Progenitor cell of endocrine pancreas (in vitro differentiated cells): Measurements from ENCODE around the gene ASCC3. TPM values are rescaled to one million over a fixed set of nuclear protein-coding genes. Genes with fewer than 3 reads are reported as not detected.
A peak's percentile ranks its signal among the peaks of the same experiment; 100 is the strongest.
"Not testable (repeated sequence)": the region's sequence is repeated elsewhere in the genome, so short reads cannot be mapped to it uniquely, and the experiment has no call there.

ENCODE experiments used
- DNase-seq: peaks from one replicate; pipeline ENCODE4 v3.0.0; 2021; ENCODE audit warnings: low spot score; ENCODE audit not compliant: unreplicated experiment
- H3K27ac Mint-ChIP-seq: 2 replicates; pipeline ENCODE4 v1.8.0; 2021; ENCODE audit warnings: mild to moderate bottlenecking, moderate library complexity, mixed read lengths
- H3K27me3 Mint-ChIP-seq: 2 replicates; pipeline ENCODE4 v1.8.0; 2021; ENCODE audit warnings: mixed read lengths
- H3K36me3 Mint-ChIP-seq: 2 replicates; pipeline ENCODE4 v1.8.0; 2022; ENCODE audit warnings: mixed read lengths; ENCODE audit not compliant: insufficient read depth
- H3K4me1 Mint-ChIP-seq: 2 replicates; pipeline ENCODE4 v1.8.0; 2021; ENCODE audit warnings: low read depth, mixed read lengths
- H3K4me3 Mint-ChIP-seq: 2 replicates; pipeline ENCODE4 v1.8.0; 2021; ENCODE audit warnings: low read depth, mild to moderate bottlenecking, moderate library complexity, mixed read lengths
- H3K9me3 Mint-ChIP-seq: 2 replicates; pipeline ENCODE4 v1.8.0; 2021; ENCODE audit warnings: low read depth, mixed read lengths
- CTCF ChIP-seq: fragments of 200-600 bp; sonication (generic); IDR thresholded peaks from one replicate; pipeline ENCODE4 v1.5.0; 2021; ENCODE audit warnings: antibody characterized with exemption, mild to moderate bottlenecking; ENCODE audit not compliant: unreplicated experiment
- total RNA-seq: library from RNA; stranded (reverse); gene quantifications from 2 replicates; pipeline ENCODE4 v1.2.1, GENCODE V29; 2021

The ASCC3 gene
- total RNA-seq, 1 donor from 2014 or later = 36.6 TPM

DNA sequence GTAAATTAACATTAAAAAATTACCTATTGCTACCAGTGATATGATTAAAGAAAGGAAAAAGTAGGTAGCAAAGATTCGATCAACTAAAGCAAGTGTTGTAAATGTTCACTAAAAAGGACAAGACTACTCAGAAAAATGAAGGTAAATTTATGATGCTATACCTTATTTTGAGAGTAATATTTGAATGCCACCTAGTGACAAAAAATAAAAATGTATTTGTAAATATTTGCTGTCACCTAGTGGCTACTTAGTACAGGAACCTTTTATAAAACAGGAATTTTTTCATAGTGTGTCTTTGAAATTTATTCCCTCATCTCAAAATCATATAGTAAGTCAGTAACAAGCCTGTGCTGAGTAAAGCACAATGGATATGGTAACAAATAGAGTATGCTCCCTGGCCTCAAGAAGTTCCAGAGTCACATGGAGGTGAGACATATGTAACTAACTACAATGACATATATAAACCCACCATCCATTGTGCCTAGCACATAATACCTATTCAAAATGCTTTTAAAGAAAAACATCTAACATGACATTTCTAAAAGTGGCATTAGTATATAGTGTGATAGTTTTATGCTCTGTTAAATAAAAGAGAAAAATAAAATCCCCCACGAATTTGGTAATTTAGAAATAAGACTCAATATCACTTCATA, 223.3 kb downstream of the ASCC3 start:
- peak; percentile 63 for TF ChIP-seq CTCF
- Mint-ChIP-seq H3K36me3 (no peaks in the 10 kb centered on the region), H3K9me3 (no peaks in the 10 kb centered on the region), H3K27me3 (no peaks in the 10 kb centered on the region), H3K27ac (no peak overlapping the region), H3K4me3 (no peak overlapping the region), H3K4me1 (no peaks in the 10 kb centered on the region)
- DNase-seq = no peak

DNA sequence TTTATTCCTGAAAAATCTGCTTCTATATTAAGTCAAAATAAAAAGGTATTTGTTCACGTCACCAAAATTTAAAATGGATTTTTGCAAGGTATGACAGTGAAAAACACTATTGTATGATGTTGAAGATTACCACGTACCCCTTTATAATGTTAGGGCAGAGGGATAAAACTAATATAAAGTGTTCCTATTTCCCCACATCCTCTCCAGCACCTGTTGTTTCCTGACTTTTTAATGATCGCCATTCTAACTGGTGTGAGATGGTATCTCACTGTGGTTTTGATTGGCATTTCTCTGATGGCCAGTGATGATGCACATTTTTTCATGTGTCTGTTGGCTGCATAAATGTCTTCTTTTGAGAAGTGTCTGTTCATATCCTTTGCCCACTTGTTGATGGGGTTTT, 240.0 kb downstream of the ASCC3 start:
- peaks cover 35% of the 10 kb centered on the region for H3K36me3 Mint-ChIP-seq
- not testable (repeated sequence) for H3K9me3 Mint-ChIP-seq, H3K27ac Mint-ChIP-seq, DNase-seq, H3K4me3 Mint-ChIP-seq, H3K4me1 Mint-ChIP-seq, H3K27me3 Mint-ChIP-seq

DNA sequence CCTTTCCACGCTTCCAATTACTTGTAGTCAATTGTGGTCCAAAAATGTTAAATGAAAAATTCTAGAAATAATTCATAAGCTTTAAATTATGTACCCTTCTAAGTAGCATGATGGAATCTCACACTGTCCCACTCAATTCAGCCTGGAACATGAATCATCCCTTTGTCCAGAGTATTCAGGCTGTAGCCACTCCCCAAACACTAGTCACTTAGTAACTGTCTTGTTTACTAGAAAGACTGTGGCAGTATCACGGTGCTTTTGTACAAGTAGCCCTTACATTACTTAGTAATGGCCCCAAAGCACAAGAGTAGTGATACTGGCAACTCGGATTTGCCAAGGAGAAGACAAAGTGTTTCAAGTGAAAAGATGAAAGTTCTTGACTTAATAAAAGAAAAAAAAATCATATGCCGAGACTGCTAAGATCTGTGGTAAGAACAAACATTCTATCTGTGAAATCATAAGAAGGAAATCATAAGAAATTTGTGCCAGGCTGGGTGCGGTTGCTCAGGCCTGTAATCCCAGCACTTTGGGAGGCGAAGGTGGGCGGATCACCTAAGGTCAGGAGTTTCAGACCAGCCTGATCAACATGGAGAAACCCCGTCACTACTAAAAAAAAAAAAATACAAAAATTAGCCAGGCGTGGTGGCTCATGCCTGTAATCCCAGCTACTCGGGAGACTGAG, 247.9 kb downstream of the ASCC3 start:
- Mint-ChIP-seq H3K4me3 (no peak overlapping the region), H3K9me3 (peaks cover 4% of the 10 kb centered on the region), H3K4me1 (no peaks in the 10 kb centered on the region), H3K27me3 (no peaks in the 10 kb centered on the region), H3K36me3 (peaks cover 18% of the 10 kb centered on the region), H3K27ac (no peak overlapping the region)
- no peak for TF ChIP-seq CTCF
- no peak for DNase-seq

GRCh38 chr6:100630536-100630935, 250.6 kb downstream of the ASCC3 start:
- H3K36me3 Mint-ChIP-seq = peaks cover 6% of the 10 kb centered on the region
- DNase-seq = no peak
- no peaks in the 10 kb centered on the region for H3K9me3 Mint-ChIP-seq
- no peaks in the 10 kb centered on the region for H3K27me3 Mint-ChIP-seq
- no peak overlapping the region for H3K27ac Mint-ChIP-seq
- H3K4me3 Mint-ChIP-seq = no peak overlapping the region
- H3K4me1 Mint-ChIP-seq = peaks cover 10% of the 10 kb centered on the region
- TF ChIP-seq CTCF = no peak

- H3K9me3 Mint-ChIP-seq = no peaks in the 10 kb centered on the region
- no peak for DNase-seq
- no peak overlapping the region for H3K27ac Mint-ChIP-seq
- no peak for TF ChIP-seq CTCF
- peaks cover 13% of the 10 kb centered on the region for H3K4me1 Mint-ChIP-seq
- H3K36me3 Mint-ChIP-seq = peaks cover 6% of the 10 kb centered on the region
- H3K27me3 Mint-ChIP-seq = no peaks in the 10 kb centered on the region
- no peak overlapping the region for H3K4me3 Mint-ChIP-seq
Measured at GRCh38 chr6:100627911-100628758, 253.0 kb downstream of the ASCC3 start.
